Measurements from ENCODE around the gene HOXC10.

DNA sequence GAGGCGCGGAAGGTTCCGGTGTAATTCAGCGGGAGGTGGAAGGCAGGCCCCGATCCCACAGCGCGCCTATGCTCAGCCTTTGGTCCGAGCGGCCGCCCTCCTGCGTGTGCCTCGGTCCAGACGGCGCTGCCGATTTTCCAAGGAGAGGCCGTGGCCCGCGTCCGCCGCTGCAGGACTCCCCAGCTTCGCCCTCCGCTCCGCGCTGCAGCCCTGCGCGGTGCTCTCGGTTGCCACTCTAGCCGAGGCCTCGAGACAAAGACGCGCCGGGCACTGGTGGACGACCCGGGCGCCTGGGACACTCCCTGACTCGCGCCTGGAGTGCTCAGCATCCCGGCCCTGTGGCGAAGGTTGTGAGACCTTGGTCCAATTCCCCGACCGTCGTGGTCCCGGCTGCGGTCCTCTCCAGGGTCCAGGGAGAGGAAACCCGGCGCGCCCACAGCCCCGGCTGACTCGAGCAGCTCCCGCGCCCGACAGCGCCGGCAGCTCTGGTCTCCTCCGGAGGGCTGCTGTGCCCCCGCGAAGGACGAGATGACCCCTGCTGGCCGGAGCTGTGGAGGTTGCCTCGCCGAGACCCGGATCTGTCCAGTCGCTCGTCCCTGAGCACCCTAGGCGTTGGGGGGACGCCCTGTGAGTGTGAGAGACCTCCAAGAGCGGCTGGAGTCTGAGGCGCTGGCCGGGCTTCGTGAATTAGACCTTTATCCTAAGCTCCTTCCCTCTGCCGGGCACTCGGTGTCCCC, 23.8 kb upstream of the HOXC10 start:
- TF ChIP-seq, protein P1, sequence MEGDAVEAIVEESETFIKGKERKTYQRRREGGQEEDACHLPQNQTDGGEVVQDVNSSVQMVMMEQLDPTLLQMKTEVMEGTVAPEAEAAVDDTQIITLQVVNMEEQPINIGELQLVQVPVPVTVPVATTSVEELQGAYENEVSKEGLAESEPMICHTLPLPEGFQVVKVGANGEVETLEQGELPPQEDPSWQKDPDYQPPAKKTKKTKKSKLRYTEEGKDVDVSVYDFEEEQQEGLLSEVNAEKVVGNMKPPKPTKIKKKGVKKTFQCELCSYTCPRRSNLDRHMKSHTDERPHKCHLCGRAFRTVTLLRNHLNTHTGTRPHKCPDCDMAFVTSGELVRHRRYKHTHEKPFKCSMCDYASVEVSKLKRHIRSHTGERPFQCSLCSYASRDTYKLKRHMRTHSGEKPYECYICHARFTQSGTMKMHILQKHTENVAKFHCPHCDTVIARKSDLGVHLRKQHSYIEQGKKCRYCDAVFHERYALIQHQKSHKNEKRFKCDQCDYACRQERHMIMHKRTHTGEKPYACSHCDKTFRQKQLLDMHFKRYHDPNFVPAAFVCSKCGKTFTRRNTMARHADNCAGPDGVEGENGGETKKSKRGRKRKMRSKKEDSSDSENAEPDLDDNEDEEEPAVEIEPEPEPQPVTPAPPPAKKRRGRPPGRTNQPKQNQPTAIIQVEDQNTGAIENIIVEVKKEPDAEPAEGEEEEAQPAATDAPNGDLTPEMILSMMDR (IDR thresholded peaks at IDR 0.05), result no peak
- TF ChIP-seq EP300 (IDR thresholded peaks at IDR 0.05), result no peak
- no peak for TF ChIP-seq POLR2A (IDR thresholded peaks at IDR 0.05)

All from ovary (tissue), 3 donors.